Activated CD4-positive, alpha-beta T cell treated with anti-CD3 and anti-CD28 coated beads for 36 hours (primary cell): Measurements from ENCODE around the gene MAMLD1. TPM values are rescaled to one million over a fixed set of nuclear protein-coding genes. Genes with fewer than 3 reads are reported as not detected.
A peak's percentile ranks its signal among the peaks of the same experiment; 100 is the strongest.

Experiments used
- ATAC-seq: fragments of 200-7000 bp; cut with Tn5 transposase; one replicate; pipeline ENCODE4 v1.10.0; 2021; ENCODE audit warnings: mild to moderate bottlenecking, moderate library complexity
- CTCF ChIA-PET: fragments of 350-600 bp; sonication (Branson Sonifier 250); formaldehyde crosslinking; loops from one replicate; lab custom pipeline; 2021; ENCODE audit warnings: antibody characterized with exemption; lab: Charles Lee
- POLR2A ChIA-PET: fragments of 350-600 bp; sonication (Branson Sonifier 250); formaldehyde crosslinking; loops from one replicate; lab custom pipeline; 2021; ENCODE audit warnings: antibody characterized with exemption, inconsistent platforms; lab: Charles Lee
- DNase-seq: peaks from one replicate; pipeline ENCODE4 v3.0.0-alpha.2; 2020
- H3K27ac Mint-ChIP-seq: one replicate; pipeline ENCODE4 v1.8.0; 2021; ENCODE audit warnings: mixed read lengths
- H3K27me3 Mint-ChIP-seq: one replicate; pipeline ENCODE4 v1.8.0; 2021; ENCODE audit warnings: mixed read lengths
- H3K36me3 Mint-ChIP-seq: one replicate; pipeline ENCODE4 v1.8.0; 2021; ENCODE audit warnings: low read depth, mixed read lengths
- H3K4me1 Mint-ChIP-seq: one replicate; pipeline ENCODE4 v1.8.0; 2021; ENCODE audit warnings: mixed read lengths
- H3K4me3 Mint-ChIP-seq: one replicate; pipeline ENCODE4 v1.8.0; 2021; ENCODE audit warnings: mild to moderate bottlenecking, moderate library complexity, mixed read lengths
- H3K9me3 Mint-ChIP-seq: one replicate; pipeline ENCODE4 v1.8.0; 2021; ENCODE audit warnings: low read depth, mixed read lengths
- intact Hi-C, 2 experiments: fragments of 100-400 bp; cut with DNase I in 1 of 2; cut with micrococcal nuclease in 1 of 2; formaldehyde crosslinking; loops; one replicate each; pipeline versions ENCODE4 v1.14.2 to v1.15.1; 2022 to 2024; cut with DNase I, micrococcal nuclease
- total RNA-seq, 2 experiments: library from RNA; stranded (reverse); gene quantifications; one replicate each; pipeline ENCODE4 v1.2.3, GENCODE V29; 2021

The MAMLD1 gene
- total RNA-seq, 2 experiments from 2014 or later = 1.5 to 1.6 TPM

DNA sequence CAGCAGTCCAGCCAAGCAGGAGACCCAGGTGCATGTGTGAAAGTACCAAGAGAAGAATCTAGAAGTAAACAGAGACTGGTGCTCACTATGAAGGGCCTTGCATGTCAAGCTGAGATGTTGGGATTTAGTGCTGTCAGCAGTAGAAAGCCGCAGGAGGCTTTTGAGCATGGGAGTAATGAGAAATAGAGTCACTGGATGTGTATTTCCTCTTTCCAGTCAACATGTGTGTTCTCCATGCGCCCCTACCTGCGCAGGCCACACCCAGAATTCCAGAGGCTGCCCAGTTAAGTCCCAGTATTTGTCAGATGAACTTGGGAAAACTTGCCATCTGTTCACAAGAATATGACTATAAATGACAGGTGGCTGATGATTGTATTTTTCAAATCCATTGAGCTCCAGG, 4.5 kb upstream of the MAMLD1 start:
- Mint-ChIP-seq H3K9me3 (no peaks in the 10 kb centered on the region), H3K27ac (no peak overlapping the region), H3K36me3 (no peaks in the 10 kb centered on the region), H3K4me3 (no peak overlapping the region), H3K4me1 (peaks cover 9% of the 10 kb centered on the region), H3K27me3 (peaks cover 15% of the 10 kb centered on the region)
- no peak for DNase-seq
- ChIA-PET CTCF (interaction anchor here (1.0 kb wide), 1 partner anchor 388 kb away, joined by 3 read pairs; no protein-coding TSS in a partner anchor), POLR2A (no interaction called here)
- intact Hi-C loops = no loop called here
- no peak for ATAC-seq

DNA sequence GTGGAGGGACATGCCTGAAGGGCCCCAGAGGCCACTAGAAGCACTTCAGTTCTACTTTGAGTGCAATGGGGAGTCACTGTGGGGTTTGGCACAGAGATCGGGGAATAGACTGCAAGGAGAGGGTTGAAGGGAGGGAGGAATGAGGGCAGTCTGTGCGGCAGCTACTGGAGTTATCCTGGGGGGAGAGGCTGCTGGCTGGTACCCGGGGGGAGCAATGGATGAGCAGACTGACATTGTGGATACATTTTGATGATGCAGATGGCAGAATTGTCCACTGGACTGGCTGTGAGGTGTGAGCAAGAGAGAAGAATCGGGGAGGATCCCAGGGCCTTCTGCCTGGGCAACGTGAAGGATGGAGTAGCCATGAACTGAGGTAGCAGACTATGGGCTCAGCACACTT, 2.8 kb upstream of the MAMLD1 start:
- Mint-ChIP-seq H3K4me1 (peaks cover 9% of the 10 kb centered on the region), H3K27me3 (peaks cover 15% of the 10 kb centered on the region), H3K4me3 (no peak overlapping the region), H3K27ac (no peak overlapping the region), H3K36me3 (no peaks in the 10 kb centered on the region), H3K9me3 (no peaks in the 10 kb centered on the region)
- CTCF ChIA-PET = interaction anchor here (1.2 kb wide), 1 partner anchor 422 kb away, joined by 3 read pairs; the partner anchor contains the start of gene EOLA2
- POLR2A ChIA-PET = no interaction called here
- ATAC-seq (no peak), DNase-seq (no peak)
- intact Hi-C loops = loop anchor here (5.0 to 10.0 kb wide), 8 partner anchors 122 to 1034 kb away; partner anchors contain the start of genes MTMR1 (in 2 of the 2), IDS (in 1 of the 2) and VMA21 (in 1 of the 2)

DNA sequence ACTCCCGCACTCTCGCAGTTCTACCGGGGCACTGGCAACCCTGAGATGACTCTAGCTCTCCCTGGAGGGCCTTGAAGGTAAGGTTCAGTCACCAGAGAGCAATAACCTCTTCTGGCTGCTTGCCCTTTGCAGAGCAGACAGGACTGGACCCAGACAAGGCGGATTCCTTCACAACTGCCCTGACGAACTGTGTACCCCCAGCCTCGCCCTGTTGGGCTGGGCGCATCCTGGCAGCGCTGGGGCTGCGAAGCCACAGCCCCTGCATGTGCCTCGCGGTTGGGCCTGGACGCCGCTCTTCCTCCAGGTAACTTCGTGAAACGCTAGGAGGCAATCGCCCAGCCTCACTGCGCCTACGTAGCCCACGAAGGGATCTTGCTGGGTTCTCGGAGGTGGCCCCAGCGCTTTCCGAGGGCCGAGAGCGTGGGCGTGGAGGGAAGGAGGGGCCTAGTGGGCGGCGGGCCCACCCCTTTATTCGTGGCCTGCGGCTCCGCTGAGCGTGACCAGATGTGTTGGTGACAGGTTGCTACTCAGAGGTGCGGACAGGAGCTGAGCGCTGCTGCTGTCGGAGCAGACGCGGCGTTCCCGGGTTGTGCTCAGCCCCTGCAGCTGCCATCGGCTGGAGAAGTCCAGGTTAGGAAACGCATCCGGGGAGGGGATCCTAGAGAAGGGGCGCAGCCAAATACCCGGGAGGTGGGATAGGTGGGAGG, 1.9 kb upstream of the MAMLD1 start:
- POLR2A ChIA-PET = no interaction called here
- intact Hi-C loops = loop anchor here (5.0 to 10.0 kb wide), 8 partner anchors 121 to 1034 kb away; partner anchors contain the start of genes MTMR1 (in 2 of the 2), IDS (in 1 of the 2) and VMA21 (in 1 of the 2)
- Mint-ChIP-seq H3K36me3 (no peaks in the 10 kb centered on the region), H3K4me3 (peak overlapping the region; percentile 74), H3K4me1 (peaks cover 14% of the 10 kb centered on the region), H3K27ac (no peak overlapping the region), H3K9me3 (no peaks in the 10 kb centered on the region), H3K27me3 (peaks cover 15% of the 10 kb centered on the region)
- peak; percentile 45 for DNase-seq
- peak; percentile 23 for ATAC-seq
- CTCF ChIA-PET = interaction anchor here (0.6 to 1.2 kb wide), 3 partner anchors 189 to 423 kb away, joined by 3 to 6 read pairs (median 5); partner anchors contain the start of gene EOLA2

DNA sequence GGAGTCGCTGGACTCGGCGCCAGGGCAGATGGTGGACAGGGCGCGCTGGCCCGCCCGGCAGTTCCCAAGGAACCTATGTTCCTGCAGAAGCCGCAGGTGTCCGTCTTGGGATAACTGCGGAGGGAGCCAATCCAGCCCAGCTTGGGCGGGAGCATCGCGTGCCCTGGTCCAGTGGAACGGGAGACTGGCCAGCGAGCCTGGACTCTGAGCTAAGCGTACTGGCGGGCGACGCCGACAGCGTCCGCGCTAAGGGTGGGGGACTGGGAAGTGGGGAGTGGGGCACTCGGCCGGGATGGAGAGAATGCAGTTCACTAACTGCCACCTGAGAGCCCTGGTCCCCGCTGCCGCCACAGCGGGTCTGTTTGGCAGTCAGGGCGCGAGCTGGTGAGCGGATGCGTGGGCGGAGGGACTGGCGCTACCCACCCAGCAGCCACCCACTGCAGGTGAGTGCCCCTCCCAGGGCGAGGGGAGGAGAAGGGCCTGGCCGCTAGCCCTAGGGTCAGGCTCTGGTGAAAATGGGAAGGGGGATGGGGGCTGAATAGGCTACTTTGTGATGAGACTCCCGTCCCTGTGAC, 1.3 kb upstream of the MAMLD1 start:
- Mint-ChIP-seq H3K4me1 (peaks cover 20% of the 10 kb centered on the region), H3K27me3 (peaks cover 15% of the 10 kb centered on the region), H3K36me3 (no peaks in the 10 kb centered on the region), H3K27ac (no peak overlapping the region), H3K9me3 (no peaks in the 10 kb centered on the region), H3K4me3 (peak overlapping the region; percentile 74)
- ATAC-seq = no peak
- intact Hi-C loops = loop anchor here (5.0 to 10.0 kb wide), 8 partner anchors 120 to 1033 kb away; partner anchors contain the start of genes MTMR1 (in 2 of the 2), IDS (in 1 of the 2) and VMA21 (in 1 of the 2)
- POLR2A ChIA-PET = no interaction called here
- CTCF ChIA-PET = interaction anchor here (0.5 to 2.8 kb wide), 4 partner anchors 188 to 511 kb away, joined by 3 to 6 read pairs (median 6); no protein-coding TSS in a partner anchor
- peak; percentile 46 for DNase-seq

DNA sequence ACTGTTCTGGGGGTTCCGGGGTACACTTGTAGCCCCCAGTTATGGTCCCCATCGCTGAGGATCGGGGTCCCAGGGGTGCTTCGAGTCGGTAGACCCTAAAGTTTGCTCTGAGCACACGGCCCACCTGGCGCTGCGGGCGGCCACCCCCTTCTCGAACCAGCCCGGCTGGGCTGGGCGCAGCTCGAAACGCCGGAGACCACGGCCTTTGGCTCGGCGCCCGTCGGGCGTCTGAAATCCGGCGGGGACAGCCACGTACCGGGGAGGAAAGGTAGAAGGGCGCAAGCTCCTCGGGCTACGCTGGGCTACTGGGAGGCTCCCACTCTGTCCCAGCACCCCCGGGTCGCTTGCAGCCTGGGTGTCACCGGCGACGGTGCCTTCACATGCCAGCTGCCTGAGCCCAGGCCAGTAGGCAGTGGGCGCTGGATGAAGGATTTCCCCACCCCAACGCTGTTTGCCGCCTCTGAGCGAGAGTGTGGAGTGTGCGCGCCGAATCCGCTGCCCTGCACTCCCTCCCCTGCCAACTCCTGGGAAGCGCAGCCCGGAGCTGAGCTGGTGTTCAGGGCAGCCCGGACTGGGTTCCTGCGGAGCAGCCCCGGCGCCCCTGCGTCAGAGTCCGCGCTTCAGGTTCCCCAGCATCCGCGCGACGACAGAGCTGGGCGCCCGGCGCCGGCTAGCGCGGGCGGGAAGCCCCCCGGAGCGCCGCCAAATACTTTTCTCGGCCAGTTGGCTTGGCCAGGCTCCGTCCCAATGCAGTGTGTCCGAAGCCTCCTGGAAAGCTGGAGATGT, 637 bp downstream of the MAMLD1 start:
- ATAC-seq = no peak
- Mint-ChIP-seq H3K36me3 (no peaks in the 10 kb centered on the region), H3K4me3 (peak overlapping the region; percentile 66), H3K27ac (no peak overlapping the region), H3K9me3 (no peaks in the 10 kb centered on the region), H3K27me3 (peaks cover 15% of the 10 kb centered on the region), H3K4me1 (peaks cover 22% of the 10 kb centered on the region)
- ChIA-PET CTCF (interaction anchor here (1.3 to 2.8 kb wide), 3 partner anchors 122 to 424 kb away, joined by 3 to 6 read pairs (median 6); no protein-coding TSS in a partner anchor), POLR2A (interaction anchor here (0.8 kb wide), 1 partner anchor 335 kb away, joined by 3 read pairs; no protein-coding TSS in a partner anchor)
- peak; percentile 47 for DNase-seq
- intact Hi-C loops = loop anchor here (2.0 to 10.0 kb wide), 11 partner anchors 119 to 1031 kb away; partner anchors contain the start of genes MTMR1 (in 2 of the 2), IDS (in 1 of the 2), MTM1 (in 1 of the 2) and VMA21 (in 1 of the 2)

DNA sequence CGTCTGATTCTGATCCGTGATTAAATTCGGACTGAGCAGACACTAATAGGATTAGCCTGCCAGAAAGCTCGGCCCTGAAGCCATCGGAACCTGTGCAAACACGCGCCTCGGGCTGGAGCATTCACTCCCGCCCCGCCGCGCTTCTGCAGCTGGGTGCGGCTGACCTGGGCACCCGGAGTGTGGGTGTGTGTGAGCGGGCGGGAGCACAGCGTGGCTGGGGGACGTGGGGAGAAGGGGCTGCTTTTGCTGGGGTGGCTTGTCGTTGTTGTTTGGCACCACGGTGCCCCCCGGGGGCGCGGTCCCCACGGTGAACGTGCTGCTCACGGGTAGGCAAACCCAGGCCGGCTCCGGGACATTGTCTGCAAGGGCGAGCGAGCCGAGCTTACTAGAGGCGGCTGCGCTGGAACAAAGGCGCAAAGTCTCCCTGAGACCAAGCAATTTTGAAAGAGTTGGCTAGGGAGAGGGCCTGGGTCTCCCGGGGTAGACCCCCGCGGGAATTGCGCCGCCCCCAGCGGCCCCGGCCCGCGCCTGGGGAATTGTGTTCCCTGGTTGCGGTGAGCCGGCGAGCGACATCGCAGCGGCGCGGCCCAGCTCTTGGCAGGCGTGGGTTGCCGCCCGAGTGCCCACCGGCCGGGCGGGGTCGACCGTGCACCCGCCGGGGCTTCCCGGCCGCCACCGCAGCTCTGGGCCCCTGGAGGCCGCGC, 1.4 kb downstream of the MAMLD1 start:
- POLR2A ChIA-PET = interaction anchor here (0.6 to 0.9 kb wide), 2 partner anchors 115 to 206 kb away, joined by 3 to 7 read pairs; no protein-coding TSS in a partner anchor
- intact Hi-C loops = loop anchor here (2.0 to 10.0 kb wide), 12 partner anchors 118 to 1030 kb away; partner anchors contain the start of genes MTMR1 (in 2 of the 2), IDS (in 1 of the 2), MTM1 (in 1 of the 2) and TMEM185A (in 1 of the 2)
- Mint-ChIP-seq H3K4me3 (peak overlapping the region; percentile 66), H3K9me3 (no peaks in the 10 kb centered on the region), H3K36me3 (no peaks in the 10 kb centered on the region), H3K4me1 (peaks cover 22% of the 10 kb centered on the region), H3K27me3 (peaks cover 15% of the 10 kb centered on the region), H3K27ac (peak overlapping the region; percentile 51)
- CTCF ChIA-PET = interaction anchor here (0.7 to 2.8 kb wide), 4 partner anchors 43 to 424 kb away, joined by 3 to 6 read pairs (median 4); no protein-coding TSS in a partner anchor
- no peak for ATAC-seq
- DNase-seq = peak; percentile 53

DNA sequence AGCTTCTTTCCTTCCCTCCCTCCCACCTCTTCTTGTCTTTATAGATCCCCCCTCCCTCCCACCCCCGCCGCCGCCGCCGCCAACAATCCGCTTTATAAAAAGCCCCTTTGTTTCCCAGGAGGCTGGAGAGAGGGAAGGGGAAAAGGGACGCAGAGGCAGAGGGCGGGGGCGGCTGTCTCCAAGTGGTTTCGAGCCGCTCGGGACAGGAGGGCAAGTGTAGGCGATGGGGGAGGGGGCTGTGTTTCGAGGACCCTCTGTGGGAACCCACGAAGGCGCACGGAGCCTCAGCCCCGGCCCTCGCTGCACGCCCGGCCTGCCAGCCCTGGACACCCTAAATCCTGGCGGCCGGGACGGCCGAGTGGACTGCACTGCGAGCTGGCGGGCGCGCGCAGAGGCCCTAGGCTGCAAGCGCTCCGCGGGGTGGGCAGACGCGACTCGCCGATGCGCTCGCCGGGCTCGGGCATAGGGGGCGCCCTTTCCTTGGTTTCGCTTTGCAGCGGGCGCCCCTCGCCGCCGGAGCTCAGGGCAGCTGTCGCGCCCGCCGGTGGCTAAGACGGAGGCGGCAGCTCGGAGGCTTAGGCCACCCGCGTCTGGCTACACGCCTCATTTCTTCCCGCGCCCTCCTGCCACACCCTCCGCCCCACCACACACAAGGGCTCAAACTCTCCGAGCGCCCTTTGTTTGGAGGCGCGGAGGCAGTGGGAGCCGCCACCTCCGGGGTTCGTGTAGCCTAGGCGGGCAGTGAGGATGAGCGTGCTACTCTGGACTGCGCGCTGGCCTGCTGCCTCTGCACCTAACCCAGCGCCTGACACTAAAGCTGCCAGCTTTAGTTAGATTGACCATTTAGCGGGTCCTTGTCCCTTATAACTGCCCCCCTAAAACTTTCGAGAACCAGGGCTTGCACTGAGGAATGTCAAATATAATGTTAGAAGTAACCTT, 2.2 kb downstream of the MAMLD1 start:
- CTCF ChIA-PET = interaction anchor here (0.7 to 1.1 kb wide), 4 partner anchors 44 to 210 kb away, joined by 3 read pairs; no protein-coding TSS in a partner anchor
- Mint-ChIP-seq H3K4me3 (peak overlapping the region; percentile 74), H3K4me1 (peaks cover 22% of the 10 kb centered on the region)

DNA sequence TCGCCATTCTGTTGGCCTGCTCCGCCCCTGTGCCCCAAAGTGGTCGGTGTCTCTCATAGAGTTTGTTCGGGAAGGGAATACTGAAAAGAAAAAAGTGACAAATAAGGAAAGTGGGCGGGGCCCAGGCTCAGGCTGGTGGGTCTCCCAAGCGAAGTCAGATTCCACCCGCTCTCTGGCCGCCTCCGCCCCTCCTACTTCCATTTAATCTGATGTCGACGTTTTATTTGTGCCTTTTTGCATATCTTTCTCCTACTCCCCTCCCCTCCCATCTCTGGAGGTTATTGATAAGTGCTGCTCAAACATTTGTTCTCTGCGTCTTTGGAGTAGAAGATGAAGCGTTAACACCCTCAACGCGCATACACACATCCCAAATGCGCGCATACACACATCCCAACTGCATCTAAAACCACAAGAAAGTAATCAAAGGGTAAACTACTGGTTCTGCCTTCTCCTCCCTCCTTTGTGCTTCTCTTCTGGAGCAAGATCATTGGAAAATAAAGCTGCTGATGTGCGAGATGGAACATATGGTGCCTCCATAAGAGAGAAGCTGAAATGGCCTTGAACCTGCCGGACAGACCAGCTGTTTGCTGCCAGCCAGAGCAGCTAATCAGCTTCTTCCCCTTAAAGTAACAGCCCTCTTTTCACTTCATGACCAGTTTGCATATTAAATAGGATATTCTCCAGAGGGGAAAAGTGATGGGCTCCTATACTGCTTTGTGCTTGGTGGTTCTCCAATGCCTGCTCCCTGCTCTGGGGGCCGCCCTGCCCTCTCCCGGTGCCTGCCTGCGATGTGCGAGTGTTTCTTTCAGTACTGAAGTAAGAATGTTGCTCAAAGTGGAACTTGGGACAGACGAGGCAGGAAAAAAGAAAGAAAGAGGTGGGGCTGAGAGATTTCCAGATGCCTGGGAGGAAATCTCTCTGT, 3.1 kb downstream of the MAMLD1 start:
- no peaks in the 10 kb centered on the region for H3K36me3 Mint-ChIP-seq
- POLR2A ChIA-PET = no interaction called here
- H3K27ac Mint-ChIP-seq = peak overlapping the region; percentile 72
- H3K27me3 Mint-ChIP-seq = peaks cover 6% of the 10 kb centered on the region
- peaks cover 22% of the 10 kb centered on the region for H3K4me1 Mint-ChIP-seq
- peak; percentile 25 for DNase-seq
- no peaks in the 10 kb centered on the region for H3K9me3 Mint-ChIP-seq
- intact Hi-C loops = loop anchor here (2.0 to 10.0 kb wide), 9 partner anchors 117 to 1029 kb away; partner anchors contain the start of genes IDS (in 1 of the 2), MTM1 (in 1 of the 2), MTMR1 (in 1 of the 2) and TMEM185A (in 1 of the 2)
- ATAC-seq = no peak
- peak overlapping the region; percentile 74 for H3K4me3 Mint-ChIP-seq
- CTCF ChIA-PET = interaction anchor here (0.6 to 1.4 kb wide), 6 partner anchors 103 to 315 kb away, joined by 3 to 5 read pairs (median 3); no protein-coding TSS in a partner anchor

More for the DNA sequence above, 2.2 kb downstream of the MAMLD1 start:
- DNase-seq (peak; percentile 79), ATAC-seq (peak; percentile 48)
- POLR2A ChIA-PET = interaction anchor here (0.6 to 0.9 kb wide), 2 partner anchors 114 to 205 kb away, joined by 3 to 7 read pairs; no protein-coding TSS in a partner anchor
- intact Hi-C loops = loop anchor here (2.0 to 10.0 kb wide), 8 partner anchors 117 to 1029 kb away; partner anchors contain the start of genes IDS (in 1 of the 2), MTM1 (in 1 of the 2), MTMR1 (in 1 of the 2) and TMEM185A (in 1 of the 2)
- Mint-ChIP-seq H3K36me3 (no peaks in the 10 kb centered on the region), H3K9me3 (no peaks in the 10 kb centered on the region), H3K27ac (no peak overlapping the region), H3K27me3 (peaks cover 10% of the 10 kb centered on the region)
